ENCODE results near the gene MRNIP. TPM values are rescaled to one million over a fixed set of nuclear protein-coding genes. Genes with fewer than 3 reads are reported as not detected.

The MRNIP gene
- total RNA-seq, 3 donors from 2014 or later (not counting 1 experiment from before 2014, with no cell fraction given): 19.7 to 40.2 (median 25.4) TPM

DNA sequence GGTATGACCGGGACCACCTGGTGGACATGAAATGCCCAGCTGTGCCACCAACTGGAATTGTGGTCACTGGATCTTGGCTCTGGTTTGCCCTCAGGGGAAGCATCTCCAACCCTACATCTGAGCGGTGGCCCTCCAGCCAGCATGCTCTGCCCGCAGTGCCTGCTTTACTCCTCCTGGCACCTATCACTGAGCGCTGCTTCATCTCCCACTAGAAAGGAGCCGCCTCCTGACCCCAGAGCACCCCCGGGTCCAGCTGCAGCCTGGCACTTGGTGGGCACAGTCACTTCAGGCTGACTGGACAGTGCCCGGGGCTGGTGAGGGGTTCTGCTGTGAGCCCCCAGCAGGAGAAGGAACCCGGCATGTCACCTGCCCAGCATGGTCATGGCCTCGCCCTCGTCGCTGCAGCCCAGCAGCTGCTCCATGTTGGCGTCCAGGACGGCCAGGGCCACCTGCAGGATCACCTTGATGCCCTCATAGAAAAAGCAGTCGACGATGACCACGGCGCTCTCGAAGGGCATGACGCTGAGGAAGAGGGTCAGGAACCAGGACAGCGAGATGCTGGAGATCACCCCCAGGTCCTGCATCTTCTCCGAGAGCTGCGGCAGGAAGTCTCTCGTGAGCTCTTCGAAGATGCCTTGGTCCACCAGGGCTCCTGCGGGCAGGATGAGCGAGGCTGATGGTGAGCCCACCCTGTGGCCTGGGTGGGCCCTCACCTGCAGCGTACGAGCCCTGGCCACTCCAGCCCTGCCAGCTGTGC lies 16.1 kb upstream of the MRNIP start:
- no peaks in the 10 kb centered on the region for H3K9me3 Mint-ChIP-seq
- Histone ChIP-seq H3K27ac (ENCODE audit: low read length) (no peak overlapping the region), H3K4me1 (ENCODE audit: control insufficient read depth, insufficient read depth, low read length) (no peaks in the 10 kb centered on the region), H3K9me3 (ENCODE audit: control insufficient read depth, insufficient read depth, low read length) (no peaks in the 10 kb centered on the region), H3K4me3 (ENCODE audit: low read length) (no peak overlapping the region), H3K36me3 (ENCODE audit: control insufficient read depth, insufficient read depth, low read length) (peaks cover 43% of the 10 kb centered on the region), H3K27me3 (ENCODE audit: control insufficient read depth, insufficient read depth, low read length) (no peaks in the 10 kb centered on the region)
- WGBS (ENCODE audit: insufficient coverage): 96% methylated on average over 28 of the region's 28 CpGs
- peaks cover 0 to 6% of the 10 kb centered on the region in 2 donors for H3K4me1 Mint-ChIP-seq
- intact Hi-C loops (cut with micrococcal nuclease): no loop called here
- no peaks in the 10 kb centered on the region for H3K27me3 Mint-ChIP-seq (ENCODE audit: low read depth in 2 of 2)
- H3K27ac Mint-ChIP-seq: no peak overlapping the region
- ATAC-seq (no peak), DNase-seq (no peak)
- H3K36me3 Mint-ChIP-seq: no peaks in the 10 kb centered on the region
- no peak overlapping the region for H3K4me3 Mint-ChIP-seq
- TF ChIP-seq, protein P1, sequence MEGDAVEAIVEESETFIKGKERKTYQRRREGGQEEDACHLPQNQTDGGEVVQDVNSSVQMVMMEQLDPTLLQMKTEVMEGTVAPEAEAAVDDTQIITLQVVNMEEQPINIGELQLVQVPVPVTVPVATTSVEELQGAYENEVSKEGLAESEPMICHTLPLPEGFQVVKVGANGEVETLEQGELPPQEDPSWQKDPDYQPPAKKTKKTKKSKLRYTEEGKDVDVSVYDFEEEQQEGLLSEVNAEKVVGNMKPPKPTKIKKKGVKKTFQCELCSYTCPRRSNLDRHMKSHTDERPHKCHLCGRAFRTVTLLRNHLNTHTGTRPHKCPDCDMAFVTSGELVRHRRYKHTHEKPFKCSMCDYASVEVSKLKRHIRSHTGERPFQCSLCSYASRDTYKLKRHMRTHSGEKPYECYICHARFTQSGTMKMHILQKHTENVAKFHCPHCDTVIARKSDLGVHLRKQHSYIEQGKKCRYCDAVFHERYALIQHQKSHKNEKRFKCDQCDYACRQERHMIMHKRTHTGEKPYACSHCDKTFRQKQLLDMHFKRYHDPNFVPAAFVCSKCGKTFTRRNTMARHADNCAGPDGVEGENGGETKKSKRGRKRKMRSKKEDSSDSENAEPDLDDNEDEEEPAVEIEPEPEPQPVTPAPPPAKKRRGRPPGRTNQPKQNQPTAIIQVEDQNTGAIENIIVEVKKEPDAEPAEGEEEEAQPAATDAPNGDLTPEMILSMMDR (IDR thresholded peaks at IDR 0.05): no peak

DNA sequence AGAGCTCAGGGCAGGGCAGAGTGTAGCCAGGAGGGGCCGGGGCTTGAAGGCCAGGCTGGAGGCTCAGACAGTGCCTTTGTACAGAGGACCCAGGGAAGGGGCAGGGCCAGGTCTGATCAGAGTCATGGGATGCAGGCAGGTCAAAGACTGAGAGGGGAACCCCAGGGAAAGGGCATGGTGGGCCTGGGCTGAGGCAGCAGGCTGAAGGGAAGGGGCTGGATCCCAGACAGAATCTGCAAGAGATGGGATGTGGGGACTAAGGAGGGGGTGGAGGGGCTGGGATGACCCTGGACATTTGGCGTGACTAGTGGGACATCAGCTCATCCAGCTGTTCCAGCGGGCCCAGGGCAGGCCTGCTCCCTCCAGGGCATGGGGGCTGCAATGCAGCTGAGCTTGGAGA lies 15.5 kb upstream of the MRNIP start:
- peaks cover 43% of the 10 kb centered on the region for H3K36me3 ChIP-seq (ENCODE audit: control insufficient read depth, insufficient read depth, low read length)
- no peaks in the 10 kb centered on the region for H3K9me3 ChIP-seq (ENCODE audit: control insufficient read depth, insufficient read depth, low read length)
- Mint-ChIP-seq H3K9me3 (no peaks in the 10 kb centered on the region), H3K27me3 (ENCODE audit: low read depth in 2 of 2) (no peaks in the 10 kb centered on the region), H3K4me1 (peaks cover 0 to 6% of the 10 kb centered on the region in 2 donors), H3K27ac (no peak overlapping the region), H3K36me3 (no peaks in the 10 kb centered on the region), H3K4me3 (no peak overlapping the region)
- no peaks in the 10 kb centered on the region for H3K4me1 ChIP-seq (ENCODE audit: control insufficient read depth, insufficient read depth, low read length)
- H3K27me3 ChIP-seq (ENCODE audit: control insufficient read depth, insufficient read depth, low read length): no peaks in the 10 kb centered on the region
- H3K27ac ChIP-seq (ENCODE audit: low read length): no peak overlapping the region
- H3K4me3 ChIP-seq (ENCODE audit: low read length): no peak overlapping the region
- intact Hi-C loops (cut with micrococcal nuclease): no loop called here
- ATAC-seq: no peak
- 98% methylated on average over 3 of the region's 3 CpGs for WGBS (ENCODE audit: insufficient coverage)
- TF ChIP-seq, protein P1 (IDR thresholded peaks at IDR 0.05): no peak
- no peak for DNase-seq

DNA sequence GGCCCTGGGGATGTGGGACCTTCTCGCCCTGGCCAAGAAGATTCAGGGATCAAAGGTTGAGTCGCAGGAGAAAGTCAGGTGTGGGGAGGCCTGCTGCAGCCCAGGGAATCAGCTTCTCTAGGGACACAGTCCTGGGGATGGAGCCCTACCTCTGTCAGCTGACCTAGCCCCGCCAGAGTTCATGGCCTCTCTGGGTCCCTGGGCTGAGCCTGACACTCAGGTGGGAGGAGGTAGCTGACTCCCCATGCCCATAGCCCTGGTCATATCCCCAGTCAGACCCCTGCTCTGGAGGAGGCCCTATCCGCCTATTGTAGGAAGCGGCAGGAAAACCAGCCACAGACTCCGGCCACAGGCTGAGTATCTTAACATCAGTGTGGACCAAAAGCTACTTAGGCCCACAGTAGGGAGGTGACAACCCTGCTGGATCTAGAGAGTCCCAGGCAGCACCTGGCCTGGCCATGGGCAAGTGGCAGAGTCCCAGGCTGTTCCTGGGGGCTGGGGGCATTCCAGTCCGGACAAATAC lies 15.0 kb upstream of the MRNIP start:
- H3K27ac Mint-ChIP-seq: no peak overlapping the region
- Histone ChIP-seq H3K9me3 (ENCODE audit: control insufficient read depth, insufficient read depth, low read length) (no peaks in the 10 kb centered on the region), H3K4me3 (ENCODE audit: low read length) (no peak overlapping the region), H3K36me3 (ENCODE audit: control insufficient read depth, insufficient read depth, low read length) (peaks cover 39% of the 10 kb centered on the region), H3K4me1 (ENCODE audit: control insufficient read depth, insufficient read depth, low read length) (no peaks in the 10 kb centered on the region), H3K27me3 (ENCODE audit: control insufficient read depth, insufficient read depth, low read length) (no peaks in the 10 kb centered on the region), H3K27ac (ENCODE audit: low read length) (no peak overlapping the region)
- DNase-seq: no peak
- intact Hi-C loops (cut with micrococcal nuclease): no loop called here
- H3K9me3 Mint-ChIP-seq: no peaks in the 10 kb centered on the region
- H3K36me3 Mint-ChIP-seq: no peaks in the 10 kb centered on the region
- TF ChIP-seq, protein P1 (IDR thresholded peaks at IDR 0.05): no peak
- H3K27me3 Mint-ChIP-seq (ENCODE audit: low read depth in 2 of 2): no peaks in the 10 kb centered on the region
- no peak for ATAC-seq
- WGBS (ENCODE audit: insufficient coverage): 99% methylated on average over 7 of the region's 7 CpGs
- H3K4me1 Mint-ChIP-seq: peaks cover 0 to 6% of the 10 kb centered on the region in 2 donors
- no peak overlapping the region for H3K4me3 Mint-ChIP-seq
